Hepatocyte (in vitro differentiated cells): Measurements from ENCODE around the gene ADAMTS5. TPM values are rescaled to one million over a fixed set of nuclear protein-coding genes. Genes with fewer than 3 reads are reported as not detected.
A peak's percentile ranks its signal among the peaks of the same experiment; 100 is the strongest.

Source experiments
- DNase-seq: peaks from one replicate; pipeline ENCODE4 v3.0.0-alpha.2; 2016; ENCODE audit warnings: low spot score
- H2AFZ ChIP-seq: fragments of 200-600 bp; sonication (generic); 2 replicates; pipeline ENCODE4 v1.6.0; 2016; ENCODE audit warnings: antibody characterized with exemption, mild to moderate bottlenecking
- H3K27ac ChIP-seq: fragments of 200-600 bp; sonication (generic); 2 replicates; pipeline ENCODE4 v1.5.1; 2016; ENCODE audit warnings: mild to moderate bottlenecking
- H3K27me3 ChIP-seq: fragments of 200-600 bp; sonication (generic); 2 replicates; pipeline ENCODE4 v1.6.1; 2016
- H3K36me3 ChIP-seq: fragments of 200-600 bp; sonication (generic); replicated peaks from 2 replicates; pipeline ENCODE4 v1.5.1; 2016; ENCODE audit warnings: low read depth; ENCODE audit not compliant: insufficient read depth
- H3K4me1 ChIP-seq: fragments of 200-600 bp; sonication (generic); 2 replicates; pipeline ENCODE4 v1.5.1; 2016; ENCODE audit warnings: mild to moderate bottlenecking, moderate library complexity; ENCODE audit not compliant: insufficient read depth
- H3K4me2 ChIP-seq: fragments of 200-600 bp; sonication (generic); 2 replicates; pipeline ENCODE4 v1.6.0; 2016
- H3K4me3 ChIP-seq: fragments of 200-600 bp; sonication (generic); 2 replicates; pipeline ENCODE4 v1.5.1; 2016; ENCODE audit warnings: mild to moderate bottlenecking
- H3K79me2 ChIP-seq: fragments of 200-600 bp; sonication (generic); 2 replicates; pipeline ENCODE4 v1.6.0; 2017; ENCODE audit warnings: mild to moderate bottlenecking
- H3K9me2 ChIP-seq: fragments of 200-600 bp; sonication (generic); replicated peaks from 2 replicates; pipeline ENCODE4 v1.6.0; 2017; ENCODE audit warnings: mild to moderate bottlenecking; ENCODE audit not compliant: insufficient read depth
- H3K9me3 ChIP-seq: fragments of 200-600 bp; sonication (generic); 2 replicates; pipeline ENCODE4 v1.5.1; 2016; ENCODE audit warnings: low read depth, mild to moderate bottlenecking
- H4K20me1 ChIP-seq: fragments of 200-600 bp; sonication (generic); 2 replicates; pipeline ENCODE4 v1.6.0; 2016; ENCODE audit warnings: mild to moderate bottlenecking; ENCODE audit not compliant: insufficient read depth, poor library complexity, severe bottlenecking
- CTCF ChIP-seq: fragments of 200-600 bp; sonication (generic); IDR thresholded peaks from 2 replicates; pipeline ENCODE4 v1.5.1; 2016; ENCODE audit warnings: antibody characterized with exemption, mild to moderate bottlenecking; ENCODE audit not compliant: poor library complexity
- EZH2 ChIP-seq: fragments of 200-600 bp; sonication (generic); IDR thresholded peaks from 2 replicates; pipeline ENCODE4 v1.6.1; 2016; ENCODE audit warnings: antibody characterized with exemption, mild to moderate bottlenecking, borderline replicate concordance
- EZH2phosphoT487 ChIP-seq: fragments of 200-600 bp; sonication (generic); IDR thresholded peaks from one replicate; pipeline ENCODE4 v1.6.1; 2018; ENCODE audit warnings: antibody characterized with exemption, mild to moderate bottlenecking, low read depth, moderate library complexity; ENCODE audit not compliant: unreplicated experiment, severe bottlenecking
- WGBS: methylation state at CpG from one replicate; pipeline ENCODE4 v1.1.6; 2016; ENCODE audit warnings: low lambda C conversion rate; ENCODE audit errors: missing lambda C conversion rate; 5-methylcytosine and 5-hydroxymethylcytosine counted together
- polyA plus RNA-seq: library from polyadenylated mRNA; unstranded; fragments of >200 nt; fragmentation: Nextera tagmentation; extraction: Ambion mirVana; gene quantifications from 2 replicates; pipeline ENCODE4 v1.2.1, GENCODE V29; 2016
- total RNA-seq: library from RNA; depleted of rRNA; stranded (reverse); fragments of >200 nt; gene quantifications from 2 replicates; pipeline ENCODE4 v1.2.3, GENCODE V29; 2014

Gene ADAMTS5
- total and polyA plus RNA-seq, 2 experiments from 2014 or later: 1.4 to 3.1 TPM

- Histone ChIP-seq H3K4me2 (no peak overlapping the region), H3K4me3 (no peak overlapping the region), H3K36me3 (no peaks in the 10 kb centered on the region), H4K20me1 (no peaks in the 10 kb centered on the region), H3K4me1 (peaks cover 7% of the 10 kb centered on the region), H3K27me3 (no peaks in the 10 kb centered on the region), H3K79me2 (no peaks in the 10 kb centered on the region), H3K27ac (no peak overlapping the region), H3K9me3 (no peaks in the 10 kb centered on the region), H2AFZ (no peak overlapping the region), H3K9me2 (no peaks in the 10 kb centered on the region)
- TF ChIP-seq EZH2phosphoT487: no peak
- no peak for TF ChIP-seq EZH2
- TF ChIP-seq CTCF: no peak
- WGBS: 65% methylated on average over 2 of the region's 2 CpGs
- DNase-seq: no peak
Measured at GRCh38 chr21:26948194-26948593, 18.7 kb downstream of the ADAMTS5 start.

GRCh38 chr21:26946744-26947446 is 20.0 kb downstream of the ADAMTS5 start:
- H3K9me3 ChIP-seq: no peaks in the 10 kb centered on the region
- DNase-seq: no peak
- TF ChIP-seq EZH2 (no peak), EZH2phosphoT487 (no peak), CTCF (no peak)
- H3K36me3 ChIP-seq: no peaks in the 10 kb centered on the region
- H3K4me2 ChIP-seq: peak overlapping the region; percentile 68
- peaks cover 7% of the 10 kb centered on the region for H3K4me1 ChIP-seq
- H3K79me2 ChIP-seq: no peaks in the 10 kb centered on the region
- H3K9me2 ChIP-seq: no peaks in the 10 kb centered on the region
- no peak overlapping the region for H3K4me3 ChIP-seq
- no peaks in the 10 kb centered on the region for H3K27me3 ChIP-seq
- H2AFZ ChIP-seq: peak overlapping the region; percentile 29
- H3K27ac ChIP-seq: peak overlapping the region; percentile 48
- WGBS: 41% methylated on average over 6 of the region's 6 CpGs
- H4K20me1 ChIP-seq: no peaks in the 10 kb centered on the region

- H2AFZ ChIP-seq: peak overlapping the region; percentile 29
- no peaks in the 10 kb centered on the region for H3K9me2 ChIP-seq
- H3K4me2 ChIP-seq: peak overlapping the region; percentile 68
- peaks cover 7% of the 10 kb centered on the region for H3K4me1 ChIP-seq
- H3K4me3 ChIP-seq: no peak overlapping the region
- no peaks in the 10 kb centered on the region for H3K27me3 ChIP-seq
- no peaks in the 10 kb centered on the region for H3K9me3 ChIP-seq
- no peaks in the 10 kb centered on the region for H4K20me1 ChIP-seq
- DNase-seq: no peak
- TF ChIP-seq EZH2: no peak
- TF ChIP-seq CTCF: no peak
- no peak for TF ChIP-seq EZH2phosphoT487
- 38% methylated on average over 13 of the region's 13 CpGs for WGBS
- H3K27ac ChIP-seq: peak overlapping the region; percentile 48
- H3K36me3 ChIP-seq: no peaks in the 10 kb centered on the region
- H3K79me2 ChIP-seq: no peaks in the 10 kb centered on the region
Measured at GRCh38 chr21:26945916-26946675, 20.8 kb downstream of the ADAMTS5 start.
